HG03439 (cell line): Measurements from ENCODE around the gene C10orf95.
"Not testable (repeated sequence)": the region's sequence is repeated elsewhere in the genome, so short reads cannot be mapped to it uniquely, and the experiment has no call there.

Experiments used
- ATAC-seq: cut with Tn5 transposase; IDR thresholded peaks from one replicate; pipeline ENCODE4 v1.9.1; 2021; ENCODE audit warnings: mild to moderate bottlenecking, moderate library complexity; ENCODE audit not compliant: unreplicated experiment

Gene C10orf95, protein sequence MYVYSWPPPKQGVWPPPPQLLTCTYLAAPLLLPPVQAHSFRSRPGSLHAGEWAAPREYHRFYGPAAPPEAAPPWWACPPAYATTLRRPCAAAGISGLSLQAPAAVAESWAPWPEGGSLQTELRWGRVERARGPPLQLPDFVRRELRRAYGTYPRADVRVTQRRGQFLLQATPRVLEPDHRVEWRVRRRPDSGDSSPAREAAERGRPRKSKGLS

DNA sequence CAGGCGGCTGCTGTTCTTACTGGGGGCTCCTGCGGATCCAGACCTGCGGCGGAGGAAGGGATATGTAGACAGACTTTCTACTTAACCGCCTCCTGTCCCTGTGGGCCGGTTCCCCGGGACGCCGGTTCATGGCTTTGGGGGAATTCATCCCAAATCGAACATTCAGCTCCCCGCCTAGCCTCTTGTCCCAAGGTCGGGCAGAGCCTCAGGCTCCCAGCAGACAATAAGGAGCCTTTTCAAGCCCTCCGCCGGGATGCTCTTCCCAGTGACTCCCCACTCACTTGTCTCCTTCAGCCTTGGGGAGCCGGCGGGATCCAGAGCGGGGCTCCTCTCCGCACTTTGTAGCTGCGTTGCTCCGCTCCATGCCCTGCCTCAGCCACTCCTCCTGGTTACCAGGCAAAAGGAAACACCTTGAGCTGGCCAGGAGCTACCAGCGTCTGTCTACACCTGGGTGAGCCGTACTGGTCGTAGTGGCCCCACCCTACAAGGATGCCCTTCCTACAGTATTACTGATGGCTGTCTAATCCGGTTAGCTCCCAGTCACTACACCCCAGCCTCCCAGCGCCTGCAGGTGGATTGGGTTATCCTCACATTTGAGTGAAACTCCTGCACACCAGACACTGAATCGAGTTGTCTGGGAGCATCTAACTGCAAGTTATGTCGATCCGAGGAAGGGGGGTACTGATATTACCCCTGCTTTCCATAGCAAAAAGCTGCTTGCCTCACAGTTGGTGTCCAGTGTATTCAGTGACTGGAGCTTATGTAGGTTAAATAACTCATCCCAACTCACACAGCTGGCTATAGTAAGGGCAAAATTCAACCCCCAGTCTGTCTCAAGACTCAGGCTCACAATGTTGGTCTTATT is at the start of gene C10orf95:
C10orf95 (minus strand) TSS at position 439 of the 865 bp plus-strand sequence. CDS start 450 bp downstream, outside the sequence.
- no peak for ATAC-seq

DNA sequence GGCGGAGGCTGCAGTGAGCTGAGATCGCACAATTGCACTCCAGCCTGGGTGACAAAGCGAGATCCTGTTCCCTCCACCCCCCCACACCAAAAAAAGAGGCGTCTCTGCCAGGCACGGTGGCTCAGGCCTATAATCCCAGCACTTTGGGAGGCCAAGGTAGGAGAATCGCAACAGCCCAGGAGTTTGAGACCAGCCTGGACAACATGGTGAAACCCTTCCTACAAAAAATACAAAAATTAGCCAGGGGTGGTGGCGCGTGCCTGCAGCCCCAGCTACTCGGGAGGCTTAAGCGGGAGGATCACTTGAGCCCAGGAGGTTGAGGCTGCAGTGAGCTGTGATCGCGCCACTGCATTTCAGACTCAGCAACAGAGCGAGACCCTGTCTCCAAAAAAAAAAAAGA is 49.3 kb upstream of the C10orf95 start:
- ATAC-seq = not testable (repeated sequence)

DNA sequence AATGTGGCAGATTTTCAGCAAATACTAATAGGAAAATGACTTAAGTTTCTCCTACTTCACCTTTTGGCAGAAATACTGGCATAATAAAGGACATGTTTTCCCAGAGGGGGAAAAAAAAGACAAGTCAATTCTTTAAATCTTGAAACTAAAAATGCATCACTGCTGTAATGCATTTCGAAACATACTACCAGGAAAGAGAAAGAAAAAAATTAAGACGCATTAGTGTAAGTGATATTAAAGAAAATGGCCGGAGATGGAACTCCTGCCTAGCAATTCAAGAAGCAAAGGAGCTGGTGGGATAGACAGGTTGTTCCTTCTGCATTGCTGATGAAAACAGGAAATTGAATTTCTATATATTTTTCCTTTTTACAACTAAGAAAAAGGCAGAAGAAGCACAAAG is 48.0 kb upstream of the C10orf95 start:
- ATAC-seq = no peak

DNA sequence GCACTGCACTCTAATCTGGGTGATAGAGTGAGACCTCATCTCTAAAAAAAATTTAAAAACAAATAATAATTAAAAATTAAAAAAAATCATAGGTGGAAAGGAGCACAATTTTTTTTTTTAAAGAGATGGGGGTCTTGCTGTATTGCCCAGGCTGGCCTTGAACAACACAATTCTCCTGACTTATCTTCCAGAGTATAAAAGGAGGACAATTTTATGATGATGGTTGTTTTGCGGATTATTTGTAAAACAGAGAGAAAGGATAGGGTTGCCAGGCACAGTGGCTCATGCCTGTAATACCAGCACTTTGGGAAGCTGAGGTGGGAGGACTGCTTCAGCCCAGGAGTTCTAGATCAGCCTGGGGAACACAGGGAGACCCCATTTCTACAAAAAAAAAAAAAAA is 46.2 kb upstream of the C10orf95 start:
- ATAC-seq = no peak

DNA sequence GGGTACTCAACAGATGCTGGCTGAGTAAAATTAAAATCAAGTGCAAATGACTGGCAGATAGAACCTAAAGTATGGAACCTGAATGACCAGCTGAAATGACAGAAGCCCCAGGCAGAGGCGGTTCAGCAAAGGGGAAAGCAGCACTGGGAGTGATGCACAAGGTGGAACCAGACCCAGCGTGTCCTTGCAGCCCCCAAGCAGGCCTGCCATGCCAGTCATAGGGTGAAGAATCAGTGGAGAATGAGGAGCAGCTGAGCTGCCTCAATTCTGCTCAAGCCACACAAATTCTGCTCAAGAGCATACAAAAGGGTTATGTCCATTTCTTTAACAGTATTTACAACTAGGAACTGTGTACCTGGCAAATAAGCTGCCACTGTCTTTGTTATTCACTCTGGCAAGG is 42.4 kb upstream of the C10orf95 start:
- ATAC-seq = no peak

DNA sequence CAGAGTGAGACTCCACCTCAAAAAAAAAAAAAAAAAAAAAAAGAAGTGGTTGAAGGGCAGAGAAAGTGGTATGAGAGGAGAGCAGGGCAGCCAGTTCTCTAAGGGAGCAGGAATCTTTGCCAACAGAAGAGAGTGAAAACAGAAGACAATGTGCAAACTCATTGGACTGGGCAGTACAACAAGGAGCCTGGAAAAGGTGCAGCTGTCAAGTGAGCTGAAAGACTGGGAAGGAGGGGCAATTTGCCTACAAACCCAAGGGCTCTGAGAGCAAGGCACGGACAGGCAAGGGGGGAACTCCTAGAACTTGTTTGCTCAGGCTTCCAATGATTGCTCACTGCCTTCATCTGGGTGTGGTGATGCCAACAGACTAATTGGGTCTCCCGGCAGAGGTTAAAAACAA is 41.6 kb upstream of the C10orf95 start:
- no peak for ATAC-seq

DNA sequence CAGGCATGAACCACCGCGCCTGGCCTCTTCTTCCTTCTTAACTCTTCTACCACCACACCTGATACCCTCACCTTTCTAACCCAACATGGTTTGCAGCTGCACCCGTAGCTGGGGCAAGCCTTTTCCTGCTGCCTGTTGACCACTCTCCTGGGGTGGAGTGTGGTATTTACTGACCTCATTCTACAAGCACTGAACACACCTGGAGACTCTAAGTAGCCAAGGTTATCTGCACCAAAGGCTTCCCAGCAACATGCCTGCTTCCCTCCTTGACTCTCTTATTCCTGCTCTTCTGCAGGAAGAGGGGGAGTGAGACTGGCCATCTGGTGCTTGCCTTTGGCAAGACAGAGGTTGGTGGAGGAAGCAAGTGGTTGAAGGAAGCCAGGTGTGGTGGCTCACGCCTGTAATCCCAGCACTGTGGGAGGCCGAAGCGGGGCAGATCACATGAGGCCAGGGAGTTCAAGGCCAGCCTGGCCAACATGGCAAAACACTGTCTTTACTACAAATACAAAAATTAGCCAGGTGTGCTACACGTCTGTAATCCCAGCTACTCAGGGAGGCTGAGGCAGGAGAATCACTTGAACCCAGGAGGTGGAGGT is 41.1 kb upstream of the C10orf95 start:
- no peak for ATAC-seq

DNA sequence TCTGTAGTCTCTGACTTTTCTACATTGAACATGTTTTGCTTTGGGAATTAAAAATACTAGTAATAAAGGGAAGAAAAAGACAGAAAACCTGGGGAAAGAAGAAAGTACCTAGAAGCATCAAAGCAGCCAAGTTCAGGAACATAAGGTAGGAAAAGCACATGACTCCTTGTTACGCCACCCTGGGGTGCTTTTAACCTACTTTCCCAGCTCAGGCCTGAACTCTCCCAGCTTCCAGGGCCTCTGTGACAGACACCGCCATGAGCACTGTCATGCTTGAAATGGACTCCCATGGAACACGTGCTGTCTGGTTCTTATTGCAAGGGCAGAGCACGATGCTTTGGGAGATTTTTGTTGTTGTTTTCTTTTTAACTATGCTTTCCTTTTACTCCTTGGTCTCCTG is 39.8 kb upstream of the C10orf95 start:
- no peak for ATAC-seq

DNA sequence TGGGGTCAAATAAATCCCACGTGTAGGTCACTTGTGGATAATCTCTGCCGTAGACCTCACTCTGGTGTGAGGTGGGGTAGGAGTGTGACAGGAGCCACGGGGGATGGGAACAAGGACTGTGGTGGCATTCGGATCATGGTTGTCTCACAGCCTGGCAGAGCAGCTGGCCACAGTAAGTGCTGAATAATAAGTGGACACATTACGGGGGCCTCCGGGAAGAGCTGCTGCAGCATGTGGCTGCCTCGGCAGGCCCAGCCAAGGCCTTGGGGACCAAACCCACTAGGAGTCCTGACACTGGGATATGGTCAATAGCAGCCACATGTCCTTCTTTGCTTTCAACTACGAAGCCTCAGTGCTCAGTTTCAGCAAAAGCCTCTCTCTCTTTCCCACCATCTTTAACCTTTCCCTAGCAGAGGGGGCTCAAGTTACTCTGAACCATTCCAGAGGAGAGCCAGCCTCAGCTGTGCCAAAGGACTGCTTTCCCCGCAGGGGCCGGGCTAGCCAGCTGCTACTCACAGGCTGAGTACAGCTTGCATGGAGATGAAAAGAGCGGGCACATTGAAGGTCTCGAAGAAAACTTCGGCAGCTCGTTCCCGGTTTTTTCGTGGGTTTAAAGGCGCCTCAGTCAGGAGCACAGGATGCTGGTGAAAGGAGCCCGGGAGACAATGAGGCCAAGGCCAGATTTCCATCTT is 33.9 kb upstream of the C10orf95 start:
- ATAC-seq = no peak

DNA sequence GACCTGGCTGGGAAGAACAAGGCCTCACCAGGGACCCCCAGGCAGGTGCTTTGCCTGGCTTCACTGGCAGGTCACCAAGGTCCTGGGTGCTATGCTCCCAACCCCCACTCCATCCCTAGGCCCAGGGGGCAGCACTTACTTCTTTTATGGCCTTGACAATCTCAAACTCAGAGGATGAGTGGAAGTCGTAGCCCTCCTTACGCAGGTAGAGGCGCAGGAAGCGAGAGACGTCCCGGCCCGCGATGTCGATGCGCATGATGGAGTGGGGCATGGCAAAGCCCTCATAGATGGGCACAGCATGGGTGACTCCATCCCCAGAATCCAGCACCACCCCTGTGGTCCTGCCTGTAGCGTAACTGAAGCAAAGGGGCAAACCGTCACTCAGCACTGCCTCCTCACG is 32.7 kb upstream of the C10orf95 start:
- ATAC-seq = no peak

DNA sequence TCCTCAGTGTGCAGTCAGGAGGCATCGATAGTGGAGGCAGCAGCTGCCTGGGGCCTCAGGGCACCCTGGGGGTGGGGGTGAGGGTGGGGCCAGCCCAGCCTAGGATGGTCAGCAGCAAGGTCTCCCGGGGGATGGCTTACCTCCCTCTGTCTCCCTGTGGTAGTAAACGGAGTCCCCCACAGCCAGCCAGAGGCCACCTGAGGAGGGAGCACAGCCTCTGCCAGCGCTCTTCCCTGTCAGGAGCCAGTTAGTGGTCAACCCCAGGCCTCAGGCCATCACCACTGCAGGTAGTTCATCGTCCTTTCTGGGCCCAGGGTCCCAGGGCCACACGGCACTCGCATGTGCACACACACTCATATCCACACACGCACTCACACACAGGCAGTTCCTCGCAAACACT is 29.1 kb upstream of the C10orf95 start:
- no peak for ATAC-seq

DNA sequence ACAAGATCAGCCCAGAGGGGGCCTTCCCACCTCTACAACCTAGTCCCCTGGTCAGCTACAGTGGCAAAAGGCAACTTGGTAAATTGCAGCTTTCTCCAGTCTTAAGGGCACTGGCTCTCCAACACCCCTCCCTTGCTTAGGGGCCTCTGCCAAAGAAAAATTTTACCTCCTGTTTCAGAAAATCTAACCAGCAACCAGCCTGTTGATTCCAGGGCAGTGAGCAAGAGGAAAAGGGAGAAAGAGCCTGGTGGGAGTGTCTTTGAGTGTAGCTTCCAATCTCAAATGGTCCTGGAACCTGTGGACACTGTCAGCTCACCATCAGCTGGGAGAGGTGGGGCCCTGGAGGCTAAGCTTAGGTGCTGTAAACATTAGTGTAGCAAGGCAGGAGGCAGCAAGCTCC is 28.3 kb upstream of the C10orf95 start:
- no peak for ATAC-seq

DNA sequence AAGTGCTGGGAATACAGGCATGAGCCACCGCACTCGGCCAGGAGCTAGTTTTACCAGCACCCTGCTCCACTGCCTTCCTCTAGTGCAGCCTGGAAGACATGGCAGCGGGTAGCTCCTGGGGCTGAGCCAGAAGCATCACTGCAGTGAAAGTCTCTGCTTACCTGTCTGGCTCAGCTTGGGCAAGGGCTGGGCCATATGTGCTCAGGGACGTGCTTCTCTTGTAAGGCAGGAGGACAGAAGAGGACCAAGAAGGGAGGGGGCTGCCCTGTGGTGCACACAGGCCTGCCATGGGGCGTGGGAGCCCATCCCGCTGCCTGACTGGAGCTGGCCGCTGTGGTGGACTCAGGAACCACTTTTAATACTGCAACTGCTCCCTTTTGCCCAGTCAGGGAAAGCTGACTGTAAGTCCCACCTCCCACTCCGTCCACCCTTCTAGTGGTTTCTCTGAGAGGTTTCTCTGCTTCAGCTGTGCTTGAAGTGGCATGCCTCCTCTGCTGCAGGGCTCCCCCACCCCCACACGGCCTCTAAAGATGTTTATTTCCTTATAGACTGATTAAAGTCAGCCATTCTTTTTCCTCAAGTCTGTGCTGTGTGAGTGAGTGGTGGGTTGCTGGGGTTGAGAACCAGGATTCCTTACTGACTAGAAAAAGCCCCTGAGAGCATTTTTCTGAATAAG is 25.3 kb upstream of the C10orf95 start:
- no peak for ATAC-seq

DNA sequence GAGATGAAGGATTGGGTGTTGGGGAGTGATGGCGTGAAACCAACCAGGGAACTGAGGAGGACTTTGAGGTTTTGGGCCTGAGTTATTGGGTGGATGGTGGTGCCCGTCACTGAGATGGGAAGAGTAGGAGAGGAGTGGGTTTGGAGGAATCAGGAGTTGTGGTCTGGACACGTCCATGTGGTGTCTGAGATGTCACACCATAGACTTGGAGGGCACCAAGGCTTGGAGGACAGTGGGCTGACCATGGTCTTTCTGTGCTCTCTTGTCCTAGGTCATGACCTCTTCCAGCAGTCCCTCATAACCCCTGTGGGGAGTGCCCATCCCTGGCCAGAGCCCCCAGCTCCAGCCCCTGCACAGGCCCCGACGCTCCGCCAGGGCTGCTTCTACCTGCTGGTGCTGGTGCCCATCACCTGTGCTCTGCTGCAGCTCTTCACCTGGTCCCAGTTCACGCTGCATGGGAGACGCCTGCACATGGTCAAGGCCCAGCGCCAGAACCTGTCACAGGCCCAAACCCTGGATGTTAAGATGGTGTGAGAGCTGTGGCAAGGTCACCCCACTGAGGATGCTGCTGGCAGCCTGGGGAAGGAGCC is 24.2 kb upstream of the C10orf95 start:
- ATAC-seq = no peak

DNA sequence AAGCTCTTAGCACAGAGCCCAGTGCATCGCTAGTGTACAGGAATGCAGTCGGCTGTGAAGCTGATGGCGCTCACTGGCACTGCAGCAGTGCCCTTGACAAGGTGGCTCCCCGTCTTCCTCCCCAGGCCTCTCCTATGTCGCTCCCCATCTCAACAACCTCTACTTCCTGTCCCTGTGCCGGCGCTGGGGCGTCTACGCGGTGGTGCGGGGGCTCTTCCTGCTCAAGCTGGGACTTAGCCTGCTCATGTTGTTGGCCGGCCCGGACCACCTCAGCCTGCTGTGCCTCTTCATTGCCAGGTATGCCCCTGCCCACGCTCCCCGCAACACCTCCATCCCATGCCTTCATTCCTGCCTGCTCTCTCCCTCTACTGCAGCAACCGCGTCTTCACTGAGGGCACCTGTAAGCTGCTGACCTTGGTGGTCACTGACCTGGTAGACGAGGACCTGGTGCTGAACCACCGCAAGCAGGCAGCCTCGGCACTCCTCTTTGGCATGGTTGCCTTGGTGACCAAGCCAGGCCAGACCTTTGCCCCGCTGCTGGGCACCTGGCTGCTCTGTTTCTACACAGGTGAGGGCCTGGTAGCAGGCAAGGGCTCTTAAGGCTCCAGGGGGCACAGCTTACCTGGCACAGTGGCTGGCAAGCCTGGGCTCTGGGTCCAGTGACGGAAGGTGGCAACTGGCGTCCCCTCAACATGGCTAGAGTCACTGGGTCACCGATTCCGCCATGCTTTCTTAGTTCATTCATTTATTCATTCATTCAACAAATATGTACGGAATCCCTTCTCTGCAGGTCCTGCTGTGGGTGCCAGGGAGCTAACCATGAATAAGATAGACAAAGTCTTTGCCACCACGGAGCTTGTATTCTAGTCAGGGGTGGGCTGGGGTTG is 22.3 kb upstream of the C10orf95 start:
- ATAC-seq = no peak

DNA sequence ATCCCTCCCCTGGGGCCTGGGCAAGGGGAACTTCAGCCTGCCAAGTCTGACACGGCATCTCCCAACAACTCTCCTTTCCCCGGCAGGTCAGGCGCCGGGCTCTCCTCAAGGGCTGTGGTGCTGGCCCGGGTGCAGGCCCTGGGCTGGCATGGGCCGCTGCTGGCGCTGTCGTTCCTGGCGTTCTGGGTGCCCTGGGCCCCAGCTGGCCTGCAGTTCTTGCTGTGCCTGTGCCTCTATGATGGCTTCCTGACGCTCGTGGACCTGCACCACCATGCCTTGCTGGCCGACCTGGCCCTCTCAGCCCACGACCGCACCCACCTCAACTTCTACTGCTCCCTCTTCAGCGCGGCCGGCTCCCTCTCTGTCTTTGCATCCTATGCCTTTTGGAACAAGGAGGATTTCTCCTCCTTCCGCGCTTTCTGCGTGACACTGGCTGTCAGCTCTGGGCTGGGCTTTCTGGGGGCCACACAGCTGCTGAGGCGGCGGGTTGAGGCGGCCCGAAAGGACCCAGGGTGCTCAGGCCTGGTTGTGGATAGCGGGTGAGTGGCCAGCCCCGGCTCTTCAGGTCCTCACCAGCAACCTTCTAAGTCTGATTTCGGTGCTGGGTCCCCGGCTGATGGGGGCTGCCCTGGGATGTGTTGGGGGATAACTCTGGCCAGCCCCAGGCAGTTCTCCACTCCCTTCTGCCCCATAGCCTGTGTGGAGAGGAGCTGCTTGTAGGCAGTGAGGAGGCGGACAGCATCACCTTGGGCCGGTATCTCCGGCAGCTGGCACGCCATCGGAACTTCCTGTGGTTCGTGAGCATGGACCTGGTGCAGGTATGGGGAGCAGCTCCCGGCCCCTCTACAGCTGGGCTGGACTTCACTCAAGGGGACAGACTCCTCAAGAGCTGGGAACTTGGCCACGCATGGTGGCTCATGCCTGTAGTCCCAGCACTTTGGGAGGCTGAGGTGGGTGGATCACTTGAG is 19.5 kb upstream of the C10orf95 start:
- no peak for ATAC-seq

DNA sequence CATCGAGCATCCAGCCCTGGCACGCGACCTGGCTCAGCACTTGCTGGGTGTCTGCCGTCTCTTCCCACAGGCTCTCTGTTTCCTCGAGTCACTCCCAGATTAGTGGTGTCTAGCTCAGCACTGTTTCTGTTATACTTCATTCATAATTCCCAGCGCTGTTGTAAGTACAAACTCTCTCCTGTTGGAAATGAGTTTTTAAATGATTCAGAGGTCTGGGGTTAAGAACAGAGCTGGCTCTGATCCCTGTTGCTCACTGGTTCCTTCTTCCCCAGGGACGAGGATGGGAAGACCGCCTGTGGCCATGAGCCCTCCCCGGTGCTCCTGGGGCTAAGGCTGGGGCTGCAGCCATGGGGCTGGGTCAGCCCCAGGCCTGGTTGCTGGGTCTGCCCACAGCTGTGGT is 17.3 kb upstream of the C10orf95 start:
- ATAC-seq = no peak

DNA sequence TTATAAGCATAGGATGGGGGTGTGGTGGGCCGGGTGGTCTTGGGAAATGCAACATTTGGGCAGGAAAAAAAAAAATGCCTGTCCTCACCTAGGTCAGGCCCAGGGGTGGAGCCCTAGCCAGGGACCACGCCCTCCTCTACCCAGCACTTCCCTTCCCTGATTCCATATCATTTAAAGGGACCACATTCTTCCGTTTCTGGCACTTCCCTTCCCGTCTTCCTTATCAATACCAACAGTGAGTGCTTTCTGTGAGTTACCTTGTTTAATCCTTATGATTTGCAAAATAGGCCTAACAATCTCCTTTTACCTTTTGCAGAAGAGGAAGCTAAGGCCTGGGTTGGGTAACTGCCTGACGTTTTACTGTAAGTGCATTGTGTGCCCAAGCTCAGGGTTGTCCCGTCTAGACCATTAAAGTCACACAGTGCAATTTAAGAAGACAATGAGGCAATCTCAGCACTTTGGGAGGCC is 16.7 kb upstream of the C10orf95 start:
- no peak for ATAC-seq
